Measurements from ENCODE around the gene KLHL3.

DNA sequence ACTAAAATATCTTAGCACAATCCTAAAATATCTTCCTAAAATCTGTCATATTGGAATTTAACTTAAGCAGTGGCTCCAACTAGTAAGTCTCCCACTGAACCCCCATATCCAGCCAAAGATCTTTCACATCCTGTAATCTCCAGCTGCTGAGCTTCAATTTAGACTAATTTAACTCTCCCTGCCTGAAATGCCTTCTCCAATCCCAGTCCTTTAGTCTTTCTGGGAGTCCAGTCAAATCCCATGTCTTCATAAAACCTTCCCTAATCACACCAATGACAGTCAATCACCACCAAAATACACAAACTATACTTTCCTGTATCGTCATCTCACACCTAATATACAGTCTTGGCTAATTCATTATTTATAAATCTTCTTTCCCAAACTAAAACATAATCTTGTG is 607 bp upstream of the KLHL3 start:
- TF ChIP-seq SIN3A (IDR thresholded peaks at IDR 0.05; ENCODE audit: borderline replicate concordance, low read depth, low read length) = no peak
- TF ChIP-seq, protein P1, sequence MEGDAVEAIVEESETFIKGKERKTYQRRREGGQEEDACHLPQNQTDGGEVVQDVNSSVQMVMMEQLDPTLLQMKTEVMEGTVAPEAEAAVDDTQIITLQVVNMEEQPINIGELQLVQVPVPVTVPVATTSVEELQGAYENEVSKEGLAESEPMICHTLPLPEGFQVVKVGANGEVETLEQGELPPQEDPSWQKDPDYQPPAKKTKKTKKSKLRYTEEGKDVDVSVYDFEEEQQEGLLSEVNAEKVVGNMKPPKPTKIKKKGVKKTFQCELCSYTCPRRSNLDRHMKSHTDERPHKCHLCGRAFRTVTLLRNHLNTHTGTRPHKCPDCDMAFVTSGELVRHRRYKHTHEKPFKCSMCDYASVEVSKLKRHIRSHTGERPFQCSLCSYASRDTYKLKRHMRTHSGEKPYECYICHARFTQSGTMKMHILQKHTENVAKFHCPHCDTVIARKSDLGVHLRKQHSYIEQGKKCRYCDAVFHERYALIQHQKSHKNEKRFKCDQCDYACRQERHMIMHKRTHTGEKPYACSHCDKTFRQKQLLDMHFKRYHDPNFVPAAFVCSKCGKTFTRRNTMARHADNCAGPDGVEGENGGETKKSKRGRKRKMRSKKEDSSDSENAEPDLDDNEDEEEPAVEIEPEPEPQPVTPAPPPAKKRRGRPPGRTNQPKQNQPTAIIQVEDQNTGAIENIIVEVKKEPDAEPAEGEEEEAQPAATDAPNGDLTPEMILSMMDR (IDR thresholded peaks at IDR 0.05) = no peak
- TF ChIP-seq MAX (IDR thresholded peaks at IDR 0.05; ENCODE audit: low read depth) = no peak
- TF ChIP-seq JUND (IDR thresholded peaks at IDR 0.05) = no peak
- TF ChIP-seq POLR2AphosphoS5 (IDR thresholded peaks at IDR 0.05; ENCODE audit: low read depth, low read length) = no peak
- no peak for TF ChIP-seq TCF12 (IDR thresholded peaks at IDR 0.05)
- TF ChIP-seq, protein P2, sequence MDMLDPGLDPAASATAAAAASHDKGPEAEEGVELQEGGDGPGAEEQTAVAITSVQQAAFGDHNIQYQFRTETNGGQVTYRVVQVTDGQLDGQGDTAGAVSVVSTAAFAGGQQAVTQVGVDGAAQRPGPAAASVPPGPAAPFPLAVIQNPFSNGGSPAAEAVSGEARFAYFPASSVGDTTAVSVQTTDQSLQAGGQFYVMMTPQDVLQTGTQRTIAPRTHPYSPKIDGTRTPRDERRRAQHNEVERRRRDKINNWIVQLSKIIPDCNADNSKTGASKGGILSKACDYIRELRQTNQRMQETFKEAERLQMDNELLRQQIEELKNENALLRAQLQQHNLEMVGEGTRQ (IDR thresholded peaks at IDR 0.05; ENCODE audit: borderline replicate concordance, low read depth, low read length) = no peak
- no peak for TF ChIP-seq RAD21 (IDR thresholded peaks at IDR 0.05; ENCODE audit: low read length)
- TF ChIP-seq NFIC (IDR thresholded peaks at IDR 0.05; ENCODE audit: borderline replicate concordance) = no peak
- TF ChIP-seq TAF1 (IDR thresholded peaks at IDR 0.05; ENCODE audit: borderline replicate concordance, low read depth, low read length) = no peak
- no peak for TF ChIP-seq NRF1 (IDR thresholded peaks at IDR 0.05; ENCODE audit: low read depth, low read length)
- no peak for TF ChIP-seq EZH2phosphoT487 (IDR thresholded peaks at IDR 0.05; ENCODE audit: borderline replicate concordance, low read depth)
